ENCODE data around the gene CASP7.

DNA sequence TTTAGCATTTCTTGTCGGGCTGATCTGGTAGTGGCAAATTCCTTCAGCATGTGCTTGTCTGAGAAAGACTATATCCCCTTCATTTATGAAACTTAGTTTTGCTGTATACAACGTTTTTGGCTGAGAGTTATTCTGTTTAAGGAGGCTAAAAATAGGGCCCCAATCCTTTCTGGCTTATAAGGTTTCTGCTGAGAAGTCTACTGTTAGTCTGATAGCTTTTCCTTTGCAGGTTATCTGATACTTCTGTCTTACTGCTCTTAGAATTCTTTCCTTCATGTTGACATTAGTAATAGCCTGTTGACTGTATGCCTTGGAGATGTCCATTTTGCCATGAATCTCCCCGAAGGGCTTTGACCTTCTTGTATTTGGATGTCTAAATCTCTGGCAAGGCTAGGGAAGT, 9.9 kb downstream of the CASP7 start:
- TF ChIP-seq, protein P1, sequence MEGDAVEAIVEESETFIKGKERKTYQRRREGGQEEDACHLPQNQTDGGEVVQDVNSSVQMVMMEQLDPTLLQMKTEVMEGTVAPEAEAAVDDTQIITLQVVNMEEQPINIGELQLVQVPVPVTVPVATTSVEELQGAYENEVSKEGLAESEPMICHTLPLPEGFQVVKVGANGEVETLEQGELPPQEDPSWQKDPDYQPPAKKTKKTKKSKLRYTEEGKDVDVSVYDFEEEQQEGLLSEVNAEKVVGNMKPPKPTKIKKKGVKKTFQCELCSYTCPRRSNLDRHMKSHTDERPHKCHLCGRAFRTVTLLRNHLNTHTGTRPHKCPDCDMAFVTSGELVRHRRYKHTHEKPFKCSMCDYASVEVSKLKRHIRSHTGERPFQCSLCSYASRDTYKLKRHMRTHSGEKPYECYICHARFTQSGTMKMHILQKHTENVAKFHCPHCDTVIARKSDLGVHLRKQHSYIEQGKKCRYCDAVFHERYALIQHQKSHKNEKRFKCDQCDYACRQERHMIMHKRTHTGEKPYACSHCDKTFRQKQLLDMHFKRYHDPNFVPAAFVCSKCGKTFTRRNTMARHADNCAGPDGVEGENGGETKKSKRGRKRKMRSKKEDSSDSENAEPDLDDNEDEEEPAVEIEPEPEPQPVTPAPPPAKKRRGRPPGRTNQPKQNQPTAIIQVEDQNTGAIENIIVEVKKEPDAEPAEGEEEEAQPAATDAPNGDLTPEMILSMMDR (conservative IDR thresholded peaks at IDR 0.05 in 1 of 2, IDR thresholded peaks at IDR 0.05 in 1 of 2; ENCODE audit: extremely low read depth in 1 of 2, insufficient read depth in 1 of 2, low read depth in 1 of 2, low read length in 2 of 2): no peak
- no peak for TF ChIP-seq EZH2 (IDR thresholded peaks at IDR 0.05; ENCODE audit: borderline replicate concordance, low read length)

Data from mammary epithelial cell (primary cell).